ENCODE results near the gene MRPL54. TPM values are rescaled to one million over a fixed set of nuclear protein-coding genes. Genes with fewer than 3 reads are reported as not detected.
A peak's percentile ranks its signal among the peaks of the same experiment; 100 is the strongest.
"Not testable (repeated sequence)": the region's sequence is repeated elsewhere in the genome, so short reads cannot be mapped to it uniquely, and the experiment has no call there.

Gene MRPL54
- total RNA-seq, 2 donors from 2014 or later: 38.1 to 38.9 TPM

DNA sequence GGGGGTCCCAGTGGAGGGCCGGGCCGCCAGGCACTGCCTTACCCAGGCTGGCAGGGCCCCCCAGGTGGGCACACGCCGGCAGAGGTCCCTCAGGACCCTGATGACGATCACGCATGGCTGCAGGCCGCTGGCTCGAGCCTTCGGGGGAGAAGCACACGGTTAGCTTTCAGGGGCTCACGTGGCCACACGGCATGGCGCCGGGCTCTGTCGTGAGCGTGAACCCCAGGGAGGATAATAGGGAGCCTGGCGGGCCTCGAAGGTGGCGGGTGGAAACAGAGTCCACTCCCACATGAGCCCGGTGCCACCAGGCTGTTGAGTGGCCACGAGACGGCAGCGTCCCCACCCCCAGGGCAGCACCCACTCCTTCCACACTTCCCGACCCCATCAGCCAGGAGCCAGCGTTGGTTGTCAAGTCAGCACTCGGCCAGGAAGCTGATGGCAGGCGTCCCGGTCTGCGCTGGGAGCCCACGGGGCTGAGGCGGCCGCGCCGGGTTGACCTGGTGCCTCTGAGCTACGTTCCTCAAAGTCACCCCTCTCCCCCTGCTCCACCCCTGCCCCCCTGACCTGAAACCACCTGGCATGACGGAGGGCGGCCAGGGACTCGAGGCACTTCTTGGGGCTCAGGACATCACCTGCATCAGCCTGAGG, 48.4 kb downstream of the MRPL54 start:
- Mint-ChIP-seq H3K27ac (no peak overlapping the region), H3K9me3 (no peaks in the 10 kb centered on the region), H3K4me1 (no peaks in the 10 kb centered on the region), H3K36me3 (ENCODE audit: low read depth) (no peaks in the 10 kb centered on the region), H3K4me3 (no peak overlapping the region), H3K27me3 (ENCODE audit: insufficient read depth) (no peaks in the 10 kb centered on the region)
- Histone ChIP-seq H3K36me3 (ENCODE audit: control insufficient read depth, insufficient read depth, low read length) (no peaks in the 10 kb centered on the region), H3K9me3 (ENCODE audit: control insufficient read depth, low read length) (no peaks in the 10 kb centered on the region), H3K4me1 (ENCODE audit: control insufficient read depth, insufficient read depth, low read length) (no peaks in the 10 kb centered on the region), H3K27ac (ENCODE audit: low read depth, low read length) (no peak overlapping the region), H3K27me3 (ENCODE audit: control insufficient read depth, insufficient read depth, low read length, poor library complexity, severe bottlenecking) (no peaks in the 10 kb centered on the region), H3K4me3 (ENCODE audit: low read length) (no peak overlapping the region), H3K9ac (ENCODE audit: extremely low read depth, low read length, poor library complexity, severe bottlenecking) (no peak overlapping the region)
- TF ChIP-seq, protein P1, sequence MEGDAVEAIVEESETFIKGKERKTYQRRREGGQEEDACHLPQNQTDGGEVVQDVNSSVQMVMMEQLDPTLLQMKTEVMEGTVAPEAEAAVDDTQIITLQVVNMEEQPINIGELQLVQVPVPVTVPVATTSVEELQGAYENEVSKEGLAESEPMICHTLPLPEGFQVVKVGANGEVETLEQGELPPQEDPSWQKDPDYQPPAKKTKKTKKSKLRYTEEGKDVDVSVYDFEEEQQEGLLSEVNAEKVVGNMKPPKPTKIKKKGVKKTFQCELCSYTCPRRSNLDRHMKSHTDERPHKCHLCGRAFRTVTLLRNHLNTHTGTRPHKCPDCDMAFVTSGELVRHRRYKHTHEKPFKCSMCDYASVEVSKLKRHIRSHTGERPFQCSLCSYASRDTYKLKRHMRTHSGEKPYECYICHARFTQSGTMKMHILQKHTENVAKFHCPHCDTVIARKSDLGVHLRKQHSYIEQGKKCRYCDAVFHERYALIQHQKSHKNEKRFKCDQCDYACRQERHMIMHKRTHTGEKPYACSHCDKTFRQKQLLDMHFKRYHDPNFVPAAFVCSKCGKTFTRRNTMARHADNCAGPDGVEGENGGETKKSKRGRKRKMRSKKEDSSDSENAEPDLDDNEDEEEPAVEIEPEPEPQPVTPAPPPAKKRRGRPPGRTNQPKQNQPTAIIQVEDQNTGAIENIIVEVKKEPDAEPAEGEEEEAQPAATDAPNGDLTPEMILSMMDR (conservative IDR thresholded peaks at IDR 0.05): no peak
- 90 to 94% methylated on average over 8 to 38 of the region's 38 CpGs for WGBS, 2 experiments (ENCODE audit: insufficient coverage in 1 of 2, insufficient read length in 1 of 2)
- DNase-seq: no peak

DNA sequence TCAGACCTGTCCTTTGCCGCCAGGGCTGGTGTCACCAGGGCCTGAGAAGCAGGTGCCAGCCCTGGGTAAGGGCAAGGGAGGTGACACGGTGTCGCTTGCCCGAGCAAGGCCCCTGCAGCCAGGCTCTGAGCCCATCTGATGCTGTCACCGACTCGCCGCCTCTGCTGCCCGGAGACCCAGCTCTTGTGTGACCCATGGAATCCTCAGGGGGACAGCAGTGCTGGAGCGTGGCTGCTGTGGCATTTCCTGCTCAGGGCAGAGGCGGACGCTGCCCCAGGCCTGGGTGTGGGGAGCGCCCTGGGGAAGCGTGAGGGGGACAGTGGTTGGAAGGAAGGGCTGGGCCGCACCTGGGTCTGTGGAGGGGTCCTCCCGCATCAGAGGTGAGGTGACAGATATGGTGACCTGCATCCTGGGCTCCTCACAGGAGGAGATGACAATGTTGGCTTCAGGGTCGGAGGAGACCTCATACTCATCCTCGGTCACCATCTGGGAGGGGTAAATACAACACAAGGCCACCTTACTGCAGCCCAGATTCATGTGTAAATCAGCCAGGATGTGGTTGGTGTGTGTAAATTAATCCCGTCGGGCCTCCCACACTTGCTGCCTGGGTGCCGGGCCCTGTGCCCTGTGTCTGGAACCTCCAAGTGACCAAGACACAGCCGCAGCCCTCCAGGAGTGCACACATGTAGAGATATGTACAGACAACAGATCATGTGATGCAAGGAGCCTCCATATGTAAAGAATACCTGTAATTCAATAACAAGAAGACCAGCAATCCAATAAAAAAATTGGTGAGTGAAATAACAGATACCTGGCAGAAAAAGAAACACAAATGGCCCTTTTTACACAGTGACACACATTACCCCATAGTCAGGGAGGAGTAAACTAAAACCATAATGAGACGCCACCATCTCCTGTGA, 51.3 kb downstream of the MRPL54 start:
- H3K9me3 ChIP-seq (ENCODE audit: control insufficient read depth, low read length): no peaks in the 10 kb centered on the region
- no peaks in the 10 kb centered on the region for H3K36me3 ChIP-seq (ENCODE audit: control insufficient read depth, insufficient read depth, low read length)
- Mint-ChIP-seq H3K27me3 (ENCODE audit: insufficient read depth) (no peaks in the 10 kb centered on the region), H3K4me3 (no peak overlapping the region), H3K4me1 (no peaks in the 10 kb centered on the region), H3K36me3 (ENCODE audit: low read depth) (no peaks in the 10 kb centered on the region), H3K9me3 (no peaks in the 10 kb centered on the region), H3K27ac (no peak overlapping the region)
- H3K27ac ChIP-seq (ENCODE audit: low read depth, low read length): no peak overlapping the region
- DNase-seq: peak; percentile 34
- TF ChIP-seq, protein P1 (conservative IDR thresholded peaks at IDR 0.05): no peak
- no peaks in the 10 kb centered on the region for H3K4me1 ChIP-seq (ENCODE audit: control insufficient read depth, insufficient read depth, low read length)
- 89 to 96% methylated on average over 11 to 22 of the region's 22 CpGs for WGBS, 2 experiments (ENCODE audit: insufficient coverage in 1 of 2, insufficient read length in 1 of 2)
- no peak overlapping the region for H3K4me3 ChIP-seq (ENCODE audit: low read length)
- no peak overlapping the region for H3K9ac ChIP-seq (ENCODE audit: extremely low read depth, low read length, poor library complexity, severe bottlenecking)
- no peaks in the 10 kb centered on the region for H3K27me3 ChIP-seq (ENCODE audit: control insufficient read depth, insufficient read depth, low read length, poor library complexity, severe bottlenecking)

DNA sequence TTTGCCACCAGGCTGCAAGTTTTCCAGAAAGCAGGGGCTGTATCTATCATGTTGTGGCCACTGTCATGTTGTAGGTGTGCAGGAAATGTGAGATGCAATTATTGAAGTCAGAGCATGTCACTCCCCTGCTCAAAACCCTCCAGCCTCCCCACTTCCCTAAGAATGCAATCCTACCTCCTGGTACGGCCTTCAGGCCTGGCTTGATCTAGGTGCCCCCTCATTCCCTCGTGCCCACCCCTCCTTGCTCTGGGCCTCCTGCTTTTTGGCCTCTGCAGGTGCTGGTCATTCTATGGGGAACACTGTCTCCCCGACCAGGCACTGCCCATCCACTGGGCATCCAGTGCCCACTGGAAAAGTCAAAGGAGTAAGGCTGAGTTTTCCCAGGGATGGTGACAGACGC, 52.2 kb downstream of the MRPL54 start:
- 86 to 90% methylated on average over 1 to 4 of the region's 4 CpGs for WGBS, 2 experiments (ENCODE audit: insufficient coverage in 1 of 2, insufficient read length in 1 of 2)
- no peak overlapping the region for H3K27ac Mint-ChIP-seq
- TF ChIP-seq, protein P1 (conservative IDR thresholded peaks at IDR 0.05): no peak

DNA sequence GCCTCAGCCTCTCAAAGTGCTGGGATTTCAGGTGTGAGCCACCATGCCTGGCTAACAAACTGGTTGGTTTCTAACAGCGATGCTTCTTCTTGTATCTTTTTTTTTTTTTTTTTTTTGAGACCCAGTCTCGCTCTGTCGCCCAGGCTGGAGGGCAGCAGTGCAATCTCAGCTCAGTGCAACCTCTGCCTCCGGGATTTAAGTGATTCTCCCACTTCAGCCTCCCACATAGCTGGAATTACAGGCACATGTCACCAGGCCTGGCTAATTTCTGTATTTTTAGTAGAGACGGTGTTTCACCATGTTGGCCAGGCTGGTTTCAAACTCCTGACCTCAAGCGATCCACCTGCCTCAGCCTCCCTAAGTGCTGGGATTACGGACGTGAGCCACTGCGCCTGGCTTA, 53.7 kb downstream of the MRPL54 start:
- H3K27me3 ChIP-seq (ENCODE audit: control insufficient read depth, insufficient read depth, low read length, poor library complexity, severe bottlenecking); H3K9me3 Mint-ChIP-seq; DNase-seq; H3K4me1 ChIP-seq (ENCODE audit: control insufficient read depth, insufficient read depth, low read length); H3K4me3 ChIP-seq (ENCODE audit: low read length); H3K27ac ChIP-seq (ENCODE audit: low read depth, low read length); H3K36me3 Mint-ChIP-seq (ENCODE audit: low read depth); H3K36me3 ChIP-seq (ENCODE audit: control insufficient read depth, insufficient read depth, low read length); H3K9me3 ChIP-seq (ENCODE audit: control insufficient read depth, low read length); H3K9ac ChIP-seq (ENCODE audit: extremely low read depth, low read length, poor library complexity, severe bottlenecking); H3K4me1 Mint-ChIP-seq; H3K4me3 Mint-ChIP-seq; H3K27ac Mint-ChIP-seq; H3K27me3 Mint-ChIP-seq (ENCODE audit: insufficient read depth): not testable (repeated sequence)
- WGBS, 2 experiments (ENCODE audit: insufficient coverage in 1 of 2, insufficient read length in 1 of 2): 92 to 93% methylated on average over 3 to 9 of the region's 9 CpGs

More for the DNA sequence above, 52.2 kb downstream of the MRPL54 start:
- Histone ChIP-seq H3K27me3 (ENCODE audit: control insufficient read depth, insufficient read depth, low read length, poor library complexity, severe bottlenecking) (no peaks in the 10 kb centered on the region), H3K36me3 (ENCODE audit: control insufficient read depth, insufficient read depth, low read length) (no peaks in the 10 kb centered on the region), H3K27ac (ENCODE audit: low read depth, low read length) (no peak overlapping the region), H3K4me3 (ENCODE audit: low read length) (no peak overlapping the region), H3K9me3 (ENCODE audit: control insufficient read depth, low read length) (no peaks in the 10 kb centered on the region), H3K9ac (ENCODE audit: extremely low read depth, low read length, poor library complexity, severe bottlenecking) (no peak overlapping the region), H3K4me1 (ENCODE audit: control insufficient read depth, insufficient read depth, low read length) (no peaks in the 10 kb centered on the region)
- no peak for DNase-seq
- no peaks in the 10 kb centered on the region for H3K9me3 Mint-ChIP-seq
- H3K27me3 Mint-ChIP-seq (ENCODE audit: insufficient read depth): no peaks in the 10 kb centered on the region
- H3K4me1 Mint-ChIP-seq: no peaks in the 10 kb centered on the region
- no peaks in the 10 kb centered on the region for H3K36me3 Mint-ChIP-seq (ENCODE audit: low read depth)
- no peak overlapping the region for H3K4me3 Mint-ChIP-seq

All from endodermal cell (in vitro differentiated cells).